GM18505 (cell line): ENCODE measurements around the gene CRACR2B.

Experiments
- ATAC-seq: cut with Tn5 transposase; IDR thresholded peaks from one replicate; pipeline ENCODE4 v1.9.1; 2021; ENCODE audit not compliant: unreplicated experiment
- POLR2A ChIP-seq: IDR thresholded peaks from 4 replicates; pipeline ENCODE4 v1.6.1; 2011; ENCODE audit warnings: borderline replicate concordance; ENCODE audit not compliant: insufficient read depth, insufficient read length; ENCODE audit errors: extremely low read depth

The CRACR2B gene

DNA sequence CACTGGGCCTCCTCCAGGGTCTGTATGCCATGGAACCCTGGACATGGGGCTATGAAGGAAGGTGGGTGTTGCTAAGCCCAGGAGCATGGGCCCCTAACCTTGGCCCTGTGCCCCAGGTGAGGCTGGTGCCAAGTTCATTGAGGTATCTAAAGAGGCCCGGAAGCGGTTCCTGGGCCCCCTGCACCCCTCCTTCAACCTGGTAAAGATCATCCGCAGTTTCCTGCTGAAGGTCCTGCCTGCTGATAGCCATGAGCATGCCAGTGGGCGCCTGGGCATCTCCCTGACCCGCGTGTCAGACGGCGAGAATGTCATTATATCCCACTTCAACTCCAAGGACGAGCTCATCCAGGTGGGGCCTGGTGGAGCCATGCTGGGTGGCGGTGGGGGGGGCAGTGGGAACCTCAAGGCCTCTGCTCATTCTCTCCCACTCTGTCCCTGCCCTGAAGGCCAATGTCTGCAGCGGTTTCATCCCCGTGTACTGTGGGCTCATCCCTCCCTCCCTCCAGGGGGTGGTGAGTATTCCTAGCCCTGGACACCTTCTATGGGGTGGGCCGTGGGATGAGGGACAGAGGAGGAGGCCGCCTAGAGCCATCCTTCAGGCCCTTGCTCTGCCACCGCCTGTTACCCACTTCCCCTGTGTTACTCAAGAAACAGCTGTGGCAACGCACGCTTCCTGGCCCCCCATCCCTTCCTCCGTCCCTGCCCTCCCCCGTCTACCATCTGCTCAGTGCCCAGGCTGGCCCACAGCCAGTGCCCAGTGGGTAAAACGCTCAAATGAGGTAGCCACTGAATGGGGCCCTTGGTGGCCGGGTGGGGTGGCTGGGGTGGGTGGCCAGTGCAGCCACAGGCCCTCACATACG, 6.0 kb upstream of the CRACR2B start:
- ATAC-seq = no peak

DNA sequence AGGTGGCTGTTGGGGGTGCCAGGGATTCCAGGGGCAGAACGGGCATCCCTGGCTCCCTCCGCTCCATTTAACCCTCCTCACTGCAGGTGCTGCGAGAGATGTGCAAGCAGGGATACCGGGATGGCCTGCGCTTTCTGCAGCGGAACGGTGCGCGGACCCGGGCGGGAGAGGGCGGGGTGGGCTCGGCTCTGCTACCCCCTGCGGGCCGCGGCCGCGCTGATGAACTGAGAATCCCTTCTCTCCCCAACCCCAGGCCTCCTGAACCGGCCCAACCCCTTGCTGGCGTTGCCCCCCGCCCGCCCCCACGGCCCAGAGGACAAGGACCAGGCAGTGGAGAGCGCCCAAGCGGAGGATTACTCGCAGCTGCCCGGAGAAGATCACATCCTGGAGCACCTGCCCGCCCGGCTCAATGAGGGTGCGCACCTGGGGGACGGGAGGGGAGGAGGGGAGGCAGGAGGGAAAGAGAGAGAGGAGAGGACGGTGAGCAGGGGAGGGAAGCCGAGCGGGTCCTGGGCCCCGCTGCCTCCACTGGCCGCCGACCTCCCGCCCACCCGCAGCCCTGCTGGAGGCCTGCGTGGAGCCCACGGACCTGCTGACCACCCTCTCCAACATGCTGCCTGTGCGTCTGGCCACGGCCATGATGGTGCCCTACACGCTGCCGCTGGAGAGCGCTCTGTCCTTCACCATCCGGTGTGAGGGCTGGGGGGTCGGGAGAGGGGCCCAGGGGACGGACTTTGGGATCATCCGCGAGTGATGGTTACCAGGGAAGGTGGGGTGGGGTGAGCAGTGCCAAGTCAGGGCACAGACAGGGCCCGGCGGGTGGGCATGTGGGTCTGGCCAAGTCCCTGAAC, 4.1 kb upstream of the CRACR2B start:
- no peak for TF ChIP-seq POLR2A
- ATAC-seq = no peak

More for the DNA sequence above, 6.0 kb upstream of the CRACR2B start:
- TF ChIP-seq POLR2A = no peak

DNA sequence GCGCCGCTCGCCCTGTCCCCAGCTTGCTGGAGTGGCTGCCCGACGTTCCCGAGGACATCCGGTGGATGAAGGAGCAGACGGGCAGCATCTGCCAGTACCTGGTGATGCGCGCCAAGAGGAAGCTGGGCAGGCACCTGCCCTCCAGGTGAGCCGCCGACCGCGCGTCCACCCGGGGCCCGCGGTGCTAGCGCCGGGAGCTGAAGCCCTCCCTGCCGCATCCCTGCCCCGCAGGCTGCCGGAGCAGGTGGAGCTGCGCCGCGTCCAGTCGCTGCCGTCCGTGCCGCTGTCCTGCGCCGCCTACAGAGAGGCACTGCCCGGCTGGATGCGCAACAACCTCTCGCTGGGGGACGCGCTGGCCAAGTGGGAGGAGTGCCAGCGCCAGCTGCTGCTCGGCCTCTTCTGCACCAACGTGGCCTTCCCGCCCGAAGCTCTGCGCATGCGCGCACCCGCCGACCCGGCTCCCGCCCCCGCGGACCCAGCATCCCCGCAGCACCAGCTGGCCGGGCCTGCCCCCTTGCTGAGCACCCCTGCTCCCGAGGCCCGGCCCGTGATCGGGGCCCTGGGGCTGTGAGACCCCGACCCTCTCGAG, 3.3 kb upstream of the CRACR2B start:
- no peak for TF ChIP-seq POLR2A
- ATAC-seq = no peak

DNA sequence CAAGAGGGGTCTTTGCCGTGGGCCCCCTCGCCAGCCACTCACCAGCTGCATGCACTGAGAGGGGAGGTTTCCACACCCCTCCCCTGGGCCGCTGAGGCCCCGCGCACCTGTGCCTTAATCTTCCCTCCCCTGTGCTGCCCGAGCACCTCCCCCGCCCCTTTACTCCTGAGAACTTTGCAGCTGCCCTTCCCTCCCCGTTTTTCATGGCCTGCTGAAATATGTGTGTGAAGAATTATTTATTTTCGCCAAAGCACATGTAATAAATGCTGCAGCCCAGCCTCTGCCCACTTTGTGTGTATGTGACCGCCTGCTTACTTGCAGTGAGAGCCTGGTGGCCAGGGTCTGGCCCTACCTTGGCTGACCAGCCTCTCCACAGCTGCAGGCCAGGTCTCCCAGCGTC, 2.8 kb upstream of the CRACR2B start:
- no peak for TF ChIP-seq POLR2A
- ATAC-seq = no peak

DNA sequence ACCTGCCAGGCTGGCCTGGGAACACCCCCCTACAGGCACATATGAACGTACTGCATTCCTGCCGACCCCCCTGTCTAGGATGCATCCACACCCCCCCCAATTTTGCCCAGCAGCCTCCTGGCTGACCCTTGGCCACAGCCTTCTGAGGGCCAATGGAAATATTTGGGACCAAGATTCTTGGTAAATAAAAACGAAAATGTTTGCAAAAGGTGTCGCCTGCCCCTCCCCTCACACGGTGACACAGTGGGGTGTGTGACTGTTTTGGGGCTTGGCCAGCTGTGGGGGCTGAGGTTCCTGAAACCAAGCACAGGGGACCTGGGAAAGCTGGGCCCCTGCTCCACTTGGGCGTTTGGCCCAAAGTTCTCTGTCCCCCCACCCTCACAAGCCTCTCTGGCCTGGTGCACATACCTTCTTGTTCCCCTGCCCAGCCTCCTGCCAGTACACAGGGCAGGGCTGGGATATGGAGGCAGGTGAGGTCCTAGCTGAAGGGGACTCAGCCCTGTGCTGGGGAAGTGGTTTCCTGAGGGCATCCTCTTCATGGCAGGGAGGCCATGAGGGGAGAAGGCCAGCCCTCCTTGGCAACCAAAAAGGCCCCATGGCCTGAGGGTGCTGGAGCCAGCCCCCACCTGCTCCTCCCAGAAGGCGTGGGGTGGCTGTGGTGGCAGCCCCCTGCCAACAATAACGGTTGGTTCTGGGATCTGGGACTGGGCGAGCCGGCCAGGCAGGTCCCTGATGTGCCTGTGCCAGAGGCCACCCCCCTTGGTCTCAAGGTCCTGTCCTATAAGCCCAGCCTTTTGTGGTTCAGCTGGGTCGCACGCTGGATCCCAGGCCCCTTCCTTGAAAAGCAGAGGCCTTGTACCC, 2.1 kb upstream of the CRACR2B start:
- ATAC-seq = no peak
- no peak for TF ChIP-seq POLR2A

DNA sequence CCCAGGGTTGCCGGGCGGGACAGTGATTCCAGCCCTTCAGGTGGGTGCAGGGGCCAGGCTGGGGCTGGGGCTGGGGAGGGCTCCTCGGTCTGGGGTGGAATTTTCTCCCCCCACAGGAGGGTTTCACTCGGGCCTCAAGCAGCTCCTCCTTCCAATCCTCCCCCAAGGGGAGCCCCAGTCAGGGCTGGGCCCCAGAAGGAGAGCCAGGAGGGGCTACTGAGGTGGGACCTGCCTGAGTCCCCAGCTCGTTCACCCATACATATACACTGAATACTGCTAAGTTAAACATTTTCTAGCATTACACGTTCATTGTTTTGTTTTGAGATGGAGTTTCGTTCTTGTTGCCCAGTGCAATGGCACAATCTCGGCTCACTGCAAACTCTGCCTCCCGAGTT, 1.5 kb upstream of the CRACR2B start:
- no peak for TF ChIP-seq POLR2A
- ATAC-seq = no peak

DNA sequence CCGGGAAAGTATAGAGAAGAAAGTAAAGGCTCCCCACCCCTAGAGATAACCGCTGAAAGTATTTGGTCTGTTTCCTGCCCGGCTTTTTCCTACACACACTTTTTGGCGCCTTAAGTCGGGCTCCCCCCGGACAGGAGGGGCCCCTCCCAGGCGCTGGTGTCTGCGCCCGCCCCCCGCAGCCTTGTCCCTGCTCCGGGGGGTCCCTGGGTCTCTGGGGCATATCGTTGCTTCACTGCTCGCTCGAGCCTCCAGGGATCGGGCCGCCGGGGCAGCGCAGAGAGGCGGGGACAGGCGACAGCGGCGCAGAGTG, 928 bp upstream of the CRACR2B start:
- TF ChIP-seq POLR2A = no peak
- no peak for ATAC-seq

DNA sequence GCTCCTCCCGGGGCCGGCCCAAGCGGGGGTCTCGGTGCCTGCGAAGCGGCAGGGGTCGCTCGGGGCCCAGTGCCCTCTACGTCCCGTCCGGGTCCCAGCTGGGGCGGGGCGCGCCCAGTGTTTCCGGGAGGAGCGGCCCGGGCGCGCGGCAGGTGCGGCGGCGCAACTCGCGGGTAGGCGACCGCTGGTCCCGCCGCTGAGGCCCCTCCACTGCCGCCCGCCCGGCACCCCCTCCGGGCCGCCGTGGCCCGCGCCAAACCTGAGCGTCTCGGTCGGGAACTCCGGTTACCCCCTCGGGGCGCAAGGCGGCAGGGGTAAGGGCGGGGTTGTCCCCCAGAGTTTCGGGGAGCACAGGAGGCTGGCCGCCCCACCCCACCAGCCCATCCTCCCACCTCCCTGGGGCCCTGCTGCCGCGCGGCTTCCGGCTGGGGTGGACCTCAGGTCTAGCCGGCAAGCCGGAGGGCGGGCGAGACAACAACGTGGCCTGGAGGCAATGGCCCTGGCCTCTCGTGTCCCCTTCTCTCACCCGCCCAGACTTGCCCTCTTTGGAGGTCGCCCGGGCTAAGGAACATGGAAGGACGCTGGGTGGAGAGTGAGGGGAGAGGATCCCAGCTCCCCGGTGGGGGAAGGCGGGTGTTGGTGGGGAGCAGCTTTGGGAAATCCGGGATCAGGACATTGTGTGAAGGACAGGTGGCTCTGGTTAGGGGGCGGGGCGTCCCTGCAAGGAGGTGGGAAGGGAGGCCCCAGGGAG, 398 bp upstream of the CRACR2B start:
- ATAC-seq = no peak
- TF ChIP-seq POLR2A = no peak

DNA sequence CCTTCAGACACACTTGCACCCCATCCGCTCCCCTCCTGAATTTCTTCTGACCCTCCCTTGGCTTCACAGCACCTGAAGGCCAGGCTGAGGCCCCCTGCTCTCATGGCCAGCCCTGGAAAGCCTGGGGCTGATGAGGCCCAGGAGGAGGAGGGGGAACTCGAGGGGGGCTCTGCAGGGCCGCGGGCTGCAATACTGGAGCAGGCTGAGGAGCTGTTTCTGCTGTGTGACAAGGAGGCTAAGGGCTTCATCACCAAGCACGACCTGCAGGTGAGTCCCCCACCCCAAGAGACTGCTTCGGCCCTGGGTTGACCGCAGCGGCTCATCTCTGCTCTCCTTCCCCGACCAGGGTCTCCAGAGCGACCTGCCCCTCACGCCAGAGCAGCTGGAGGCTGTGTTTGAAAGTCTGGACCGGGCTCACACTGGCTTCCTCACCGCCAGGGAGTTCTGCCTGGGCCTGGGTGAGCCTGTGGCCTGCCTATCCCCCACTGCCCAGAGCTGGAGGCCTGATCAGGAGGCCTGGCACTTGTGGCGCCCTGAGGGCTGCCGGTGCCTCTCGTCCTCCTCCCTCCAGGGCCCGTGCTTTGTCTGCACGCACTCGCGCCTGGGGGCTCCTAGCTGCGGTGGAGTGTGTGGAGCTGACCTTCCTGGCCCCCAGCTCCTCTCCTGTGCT, 922 bp downstream of the CRACR2B start:
- TF ChIP-seq POLR2A = no peak
- ATAC-seq = no peak

DNA sequence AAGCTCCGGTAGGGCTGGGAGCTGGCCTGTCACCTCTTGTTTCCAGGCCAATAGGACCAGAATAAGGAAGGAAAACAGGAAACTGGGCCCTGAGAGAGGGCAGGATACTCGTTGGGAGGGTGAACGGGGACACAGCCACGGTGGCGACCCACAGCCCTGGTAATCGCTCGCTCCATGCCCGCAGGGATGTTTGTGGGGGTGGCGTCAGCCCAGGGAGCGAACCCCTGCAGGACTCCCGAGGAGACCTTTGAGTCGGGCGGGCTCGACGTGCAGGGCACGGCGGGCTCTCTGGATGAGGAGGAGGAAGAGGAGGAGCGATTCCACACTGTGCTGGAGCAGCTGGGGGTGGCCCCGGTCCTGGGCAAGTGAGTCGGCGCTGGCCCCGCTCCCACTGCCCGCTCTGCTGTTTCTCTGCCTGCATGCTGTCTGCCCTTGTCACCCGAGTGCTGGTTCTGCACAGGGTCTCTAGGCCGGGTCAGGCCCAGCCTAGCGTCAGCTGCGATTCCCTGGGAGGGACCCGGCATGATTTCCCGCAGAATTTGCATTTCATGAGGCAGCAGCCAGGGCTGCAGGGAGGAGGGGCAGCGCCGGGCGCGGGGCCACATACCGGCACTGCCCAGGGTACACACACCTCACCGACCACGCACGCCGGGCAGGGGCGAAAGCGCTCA, 1.6 kb downstream of the CRACR2B start:
- TF ChIP-seq POLR2A = no peak

DNA sequence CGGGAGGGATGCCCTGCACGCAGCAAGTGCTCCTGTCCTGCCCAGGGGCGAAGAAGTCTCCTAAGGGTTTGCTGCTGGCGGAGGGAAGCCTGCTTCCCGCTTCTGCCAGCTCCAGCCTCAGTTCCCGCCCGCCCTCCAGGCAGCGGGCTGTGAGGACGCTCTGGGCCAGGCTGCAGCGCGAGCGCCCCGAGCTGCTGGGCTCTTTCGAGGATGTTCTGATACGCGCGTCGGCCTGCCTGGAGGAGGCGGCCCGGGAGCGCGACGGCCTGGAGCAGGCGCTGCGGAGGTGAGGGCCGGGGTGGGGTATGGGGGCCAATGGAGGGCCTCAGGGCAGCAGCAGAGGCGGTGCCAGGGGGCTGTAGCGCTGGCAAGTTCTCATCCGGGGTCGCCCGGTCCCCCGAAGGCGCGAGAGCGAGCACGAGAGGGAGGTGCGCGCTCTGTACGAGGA, 2.2 kb downstream of the CRACR2B start:
- no peak for ATAC-seq
- TF ChIP-seq POLR2A = no peak

More for the DNA sequence above, 1.6 kb downstream of the CRACR2B start:
- no peak for ATAC-seq

DNA sequence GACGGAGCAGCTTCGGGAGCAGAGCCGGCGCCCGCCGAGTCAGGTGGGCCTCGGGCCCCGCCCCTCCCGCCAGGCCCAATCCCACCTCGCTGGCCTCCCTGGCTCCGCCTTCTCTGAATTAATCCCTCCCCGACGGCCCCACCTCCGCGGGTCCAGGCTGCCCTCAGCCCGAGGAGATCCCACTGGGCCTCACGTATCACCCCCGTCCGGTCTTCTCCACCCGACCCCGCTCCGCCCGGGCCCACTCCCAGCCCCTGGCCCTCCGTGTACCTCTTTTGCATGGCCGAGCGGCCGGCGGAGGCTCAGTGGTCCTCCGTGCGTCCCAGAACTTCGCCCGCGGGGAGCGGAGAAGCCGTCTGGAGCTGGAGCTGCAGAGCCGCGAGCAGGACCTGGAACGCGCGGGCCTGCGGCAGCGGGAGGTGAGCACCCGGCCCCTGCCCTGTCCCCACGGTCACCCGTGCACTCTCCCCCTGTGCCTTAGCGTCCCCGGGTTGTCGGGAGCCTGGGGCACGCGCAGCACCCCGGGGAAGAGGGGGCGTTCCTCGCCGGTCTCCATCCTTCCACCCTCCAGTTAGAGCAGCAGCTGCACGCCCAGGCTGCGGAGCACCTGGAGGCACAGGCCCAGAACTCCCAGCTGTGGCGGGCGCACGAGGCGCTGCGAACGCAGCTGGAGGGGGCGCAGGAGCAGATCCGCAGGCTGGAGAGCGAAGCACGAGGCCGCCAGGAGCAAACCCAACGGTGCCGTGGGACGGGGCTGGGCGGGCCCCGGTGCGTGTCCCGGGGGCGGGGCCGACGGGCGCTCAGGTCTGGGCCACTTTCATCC, 2.8 kb downstream of the CRACR2B start:
- ATAC-seq = no peak
- no peak for TF ChIP-seq POLR2A
